Non-pigmented ciliary epithelial cell (primary cell): ENCODE data around the gene GABRA5.
A peak's percentile ranks its signal among the peaks of the same experiment; 100 is the strongest.

Experiments used
- DNase-seq: peaks from one replicate; pipeline ENCODE4 v3.0.0-alpha.2; 2010; ENCODE audit warnings: low read depth

GABRA5 gene

DNA sequence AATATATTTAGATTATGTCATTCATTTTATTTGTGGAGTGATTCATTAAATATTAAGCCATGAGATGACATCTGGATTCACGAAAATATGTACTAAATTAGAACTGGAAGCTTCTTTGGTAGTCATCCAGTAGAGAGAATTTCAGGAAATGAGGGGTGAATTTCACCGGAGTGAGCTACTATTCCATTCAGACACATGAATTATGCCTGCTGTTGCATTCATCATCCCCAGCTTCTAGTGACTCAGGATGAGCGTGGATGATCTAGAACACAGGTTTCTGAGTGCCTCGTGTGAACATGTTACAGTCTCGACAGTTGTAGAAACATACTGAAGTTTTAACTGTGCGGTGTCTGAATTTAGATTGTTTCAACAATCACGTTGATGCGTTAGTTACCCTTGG is 61.2 kb downstream of the GABRA5 start:
- no peak for DNase-seq

DNA sequence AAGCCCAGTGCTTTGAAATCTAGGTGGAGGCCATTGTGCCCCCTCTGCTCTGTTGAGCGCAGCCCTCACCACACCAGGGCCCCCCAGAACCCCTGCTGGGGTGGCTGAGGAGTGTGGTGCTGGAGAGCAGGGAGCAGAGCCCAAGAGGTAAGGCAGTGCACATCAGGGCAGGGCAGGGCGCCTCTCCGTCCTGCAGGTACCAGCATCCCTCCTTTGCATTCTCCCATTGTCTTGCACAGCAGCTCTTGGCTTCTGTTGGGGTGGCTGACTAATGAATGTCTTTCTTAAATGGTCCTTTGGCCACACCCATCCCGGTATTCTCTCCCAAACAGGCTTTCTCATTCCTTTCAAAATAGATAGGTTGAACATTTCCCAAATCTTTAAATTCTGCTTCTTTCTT is 62.7 kb downstream of the GABRA5 start:
- DNase-seq, result no peak

DNA sequence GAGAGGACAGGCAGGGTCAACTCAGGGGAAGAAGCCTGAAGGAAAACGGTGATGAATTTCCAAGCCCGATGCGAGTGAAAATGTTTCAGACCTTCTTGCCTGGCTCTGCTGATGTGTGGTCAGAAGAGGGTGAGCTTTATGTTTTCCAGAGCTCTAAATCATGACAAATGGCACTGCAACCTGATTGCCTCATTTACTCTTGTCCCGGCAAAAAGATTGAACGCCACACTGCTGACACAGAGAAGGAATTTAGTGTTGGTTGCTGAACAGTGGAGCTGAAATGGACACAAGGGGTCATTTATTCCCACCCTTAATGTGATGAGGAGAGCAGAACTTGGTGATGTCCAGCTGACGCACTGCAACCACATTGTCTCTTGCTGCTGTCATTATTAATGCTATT is 68.0 kb downstream of the GABRA5 start:
- no peak for DNase-seq

DNA sequence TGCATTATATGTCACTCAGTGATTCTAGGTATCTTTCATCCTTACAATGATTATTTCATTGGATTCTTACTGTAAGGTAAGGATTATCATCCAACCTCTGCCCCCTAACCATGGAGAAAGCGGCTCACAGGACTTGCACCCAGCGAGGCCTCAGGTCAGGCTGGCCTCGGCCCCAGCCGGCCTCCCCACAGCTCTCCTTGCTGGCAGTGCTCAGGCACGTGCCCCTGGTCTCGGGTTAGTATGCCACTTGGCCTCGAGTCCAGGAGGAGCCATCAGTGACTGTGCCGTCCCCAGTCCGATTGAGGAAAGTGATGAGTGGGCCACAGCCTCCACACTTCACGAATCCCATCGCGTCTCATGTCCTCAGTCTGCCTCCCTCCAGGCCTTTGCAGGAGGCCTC is 68.5 kb downstream of the GABRA5 start:
- no peak for DNase-seq

GRCh38 chr15:26936502-26936901 is 69.6 kb downstream of the GABRA5 start:
- no peak for DNase-seq

GRCh38 chr15:26937134-26937533 is 70.3 kb downstream of the GABRA5 start:
- DNase-seq, result no peak

GRCh38 chr15:26939398-26939797 is 72.5 kb downstream of the GABRA5 start:
- no peak for DNase-seq

- no peak for DNase-seq
Measured at GRCh38 chr15:26941489-26941888, 74.6 kb downstream of the GABRA5 start.

DNA sequence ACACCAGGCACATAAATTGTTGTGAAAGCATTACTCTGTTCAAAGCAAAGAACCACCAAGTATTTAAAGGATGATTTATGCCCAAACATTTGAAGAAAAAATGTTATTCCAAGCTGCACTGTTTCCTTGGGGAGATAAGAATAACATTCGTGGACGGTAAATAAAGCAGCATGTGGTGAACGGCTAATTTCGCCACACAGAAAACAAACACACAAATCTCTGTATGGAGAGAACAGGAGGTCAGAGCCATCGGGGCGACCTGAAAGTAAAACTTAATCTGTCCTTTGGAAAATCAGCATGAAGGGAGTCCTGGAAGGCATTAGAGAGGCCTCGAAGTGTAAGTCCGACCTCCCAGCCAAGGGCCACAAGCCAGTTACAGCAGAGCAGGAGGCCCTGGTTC is 77.0 kb downstream of the GABRA5 start:
- DNase-seq, result no peak

- DNase-seq, result no peak
Measured at GRCh38 chr15:26945046-26945445, 78.2 kb downstream of the GABRA5 start.

DNA sequence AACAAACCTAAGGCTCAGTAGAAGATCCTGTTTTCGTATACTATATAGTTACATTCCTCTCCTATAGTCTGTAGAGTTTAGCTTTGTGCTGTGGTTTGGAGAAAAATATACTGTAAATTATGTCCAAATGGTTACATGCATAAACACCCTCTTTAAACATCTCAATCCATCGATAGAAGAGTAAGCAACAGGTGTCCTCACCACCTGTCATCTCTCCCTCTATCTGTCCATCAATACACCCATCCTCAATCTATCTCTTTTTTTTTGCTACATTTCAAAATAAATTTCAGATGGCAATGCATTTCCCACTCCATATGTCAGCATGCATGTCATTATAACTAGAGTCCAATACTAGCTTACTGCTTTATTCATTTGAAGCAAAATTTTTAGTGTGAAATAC is 83.1 kb downstream of the GABRA5 start:
- no peak for DNase-seq

DNA sequence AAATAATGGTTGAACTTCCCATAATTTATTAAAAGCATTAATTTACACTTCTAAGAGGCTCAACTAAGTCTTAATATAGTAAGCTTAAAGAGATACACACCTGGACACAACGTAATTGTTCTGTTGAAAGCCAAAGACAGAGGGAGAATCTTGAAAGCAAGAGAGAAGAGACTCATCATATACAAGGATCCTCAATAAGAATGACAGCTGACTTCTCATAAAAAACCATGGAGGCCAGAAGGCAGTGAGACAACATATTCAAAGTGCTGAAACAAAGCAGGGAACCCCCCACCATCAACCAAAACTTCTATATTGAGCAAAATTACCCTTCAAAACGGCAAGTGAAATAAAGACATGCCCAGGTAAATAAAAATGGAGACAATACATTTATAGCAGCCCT is 87.5 kb downstream of the GABRA5 start:
- DNase-seq, result no peak

DNA sequence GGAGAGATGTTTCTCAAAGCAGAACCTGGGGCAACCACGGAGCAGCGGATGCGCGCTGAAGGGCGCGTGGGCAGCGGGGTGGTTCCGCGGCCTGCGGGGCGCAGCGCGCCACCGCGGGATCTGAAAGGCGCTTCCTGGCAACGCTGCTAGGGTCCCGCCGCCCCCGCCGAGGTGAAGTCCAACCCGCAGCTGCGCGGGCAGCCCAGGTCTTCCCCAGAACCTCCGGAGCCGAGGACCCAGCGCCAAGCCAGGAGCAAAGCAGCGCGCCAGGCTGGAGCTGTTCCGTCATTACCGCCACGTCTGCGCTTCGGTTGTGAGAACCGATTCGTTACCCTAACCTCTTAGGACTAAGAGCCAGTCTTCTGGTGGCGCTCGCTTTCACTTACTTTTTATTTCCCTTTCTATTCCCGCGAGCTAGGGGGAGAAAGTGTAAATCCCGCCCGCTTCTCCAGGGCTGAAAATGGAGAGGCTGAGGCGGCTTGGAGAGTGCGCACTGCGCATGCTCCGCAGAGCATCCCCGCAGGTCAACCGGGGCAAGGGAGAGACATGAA is 100.9 kb downstream of the GABRA5 start:
- no peak for DNase-seq

DNA sequence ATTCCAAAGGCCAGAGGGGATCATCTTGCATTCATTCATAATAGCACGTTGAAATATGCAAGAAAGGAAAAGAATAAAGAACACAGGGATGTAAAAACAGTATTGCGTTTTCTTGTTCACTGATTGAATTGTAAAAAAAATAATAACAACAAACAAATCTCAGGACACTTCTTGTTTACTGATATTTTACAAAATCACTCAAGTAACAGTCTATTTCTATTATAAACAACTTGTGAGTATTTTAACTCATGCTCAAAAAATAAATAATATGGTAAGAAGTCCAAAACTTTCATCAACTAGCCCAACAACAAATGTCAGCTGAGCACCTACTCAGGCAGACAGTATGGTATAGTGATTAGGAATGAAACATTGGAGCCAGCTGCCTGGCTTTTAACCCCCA is 101.9 kb downstream of the GABRA5 start:
- DNase-seq, result no peak

DNA sequence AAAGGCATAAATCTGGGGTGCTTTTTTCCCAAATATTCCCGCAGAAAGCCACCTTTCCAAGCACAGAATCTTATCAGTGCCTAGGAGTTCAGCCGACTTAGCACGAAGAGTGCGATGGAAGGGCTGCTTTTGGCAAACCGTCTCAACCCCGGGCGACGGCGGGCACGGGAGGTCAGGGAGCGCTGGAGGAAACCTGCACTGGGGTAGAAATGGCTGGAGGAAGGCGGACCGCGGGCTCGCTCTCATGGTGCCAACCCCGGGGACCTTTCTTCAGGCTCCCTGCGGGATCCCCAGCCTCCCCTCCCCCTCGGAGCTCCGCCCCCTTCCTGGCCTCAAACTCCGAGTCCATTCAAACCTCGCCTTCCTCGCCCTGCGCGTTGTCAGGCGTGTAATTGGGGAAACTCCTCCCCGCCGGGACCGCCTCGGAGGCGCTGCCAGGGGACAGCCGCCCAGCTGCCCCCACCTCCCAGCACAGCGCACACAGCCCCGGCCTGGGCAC is 103.9 kb downstream of the GABRA5 start, which contains the start of gene GABRG3:
Gene GABRG3 (plus strand): TSS at position 470 of the 499 bp plus-strand sequence.
- DNase-seq, result no peak

- DNase-seq, result no peak
Measured at GRCh38 chr15:26971271-26972018, 104.6 kb downstream of the GABRA5 start.

DNA sequence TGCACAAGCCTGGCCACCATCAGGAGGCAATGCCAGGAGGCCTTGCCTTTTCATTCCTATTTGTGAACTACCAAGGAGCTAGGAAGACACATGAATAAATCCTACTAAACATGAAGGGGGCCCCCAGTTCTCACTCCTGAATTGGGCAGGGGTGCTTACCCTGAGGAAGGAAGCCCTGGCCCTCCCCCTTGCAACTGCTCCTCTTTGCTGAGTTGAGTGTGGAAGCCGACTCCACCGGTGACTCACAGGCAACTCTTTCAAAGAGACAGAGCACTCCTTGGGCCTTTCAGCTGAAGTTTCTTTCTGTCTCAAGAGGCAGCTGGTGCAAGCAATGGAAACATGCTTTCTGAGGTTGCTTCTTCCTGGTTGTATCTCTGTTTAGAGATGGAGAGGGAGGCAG is 105.8 kb downstream of the GABRA5 start:
- DNase-seq, result no peak

- peak; percentile 18 for DNase-seq
Measured at GRCh38 chr15:26974120-26974780, 107.4 kb downstream of the GABRA5 start.

GRCh38 chr15:26981492-26981891 is 114.6 kb downstream of the GABRA5 start:
- DNase-seq, result no peak

- DNase-seq, result no peak
Measured at GRCh38 chr15:26983822-26984221, 117.0 kb downstream of the GABRA5 start.

DNA sequence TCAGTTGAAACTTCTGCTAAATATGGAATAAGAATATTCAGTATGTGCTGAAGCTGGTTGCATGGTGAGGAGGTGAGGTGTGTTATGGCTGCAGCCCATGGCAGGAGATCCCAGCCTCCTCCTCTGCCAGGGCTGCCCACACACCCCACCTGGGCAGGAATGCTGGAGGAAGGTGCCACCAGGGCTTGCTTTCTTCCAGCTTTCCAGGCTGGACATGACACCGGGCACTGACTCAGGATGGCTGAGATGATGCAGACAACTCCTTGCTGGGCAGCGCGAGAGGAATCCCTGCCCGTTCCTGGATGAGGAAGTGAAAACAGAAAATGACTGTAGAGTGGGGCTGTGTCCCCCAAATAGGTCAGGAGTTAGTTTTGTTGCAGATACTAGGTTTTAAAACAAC is 118.2 kb downstream of the GABRA5 start:
- no peak for DNase-seq

DNA sequence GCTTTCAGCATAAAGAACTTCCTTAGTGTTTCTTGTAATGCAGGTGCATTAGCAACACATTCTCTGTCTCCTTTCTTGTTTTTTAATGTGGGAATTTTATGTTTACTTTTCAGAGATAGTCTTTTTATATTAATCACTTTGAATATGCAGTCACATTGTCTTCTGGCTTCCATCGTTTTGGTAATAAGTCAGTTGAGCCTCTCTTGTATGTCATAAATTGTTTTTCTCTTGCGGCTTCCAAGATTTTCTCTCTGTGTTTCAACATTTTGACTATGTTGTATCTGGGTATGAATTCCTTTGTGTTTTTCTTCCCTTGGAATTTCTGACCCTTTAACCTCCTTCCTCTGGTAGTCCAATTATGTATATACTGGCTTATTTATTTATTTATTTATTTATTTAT is 129.4 kb downstream of the GABRA5 start:
- DNase-seq, result no peak
